Suprapubic skin (tissue), 4 donors: ENCODE measurements around the gene ZNF160. TPM values are rescaled to one million over a fixed set of nuclear protein-coding genes. Genes with fewer than 3 reads are reported as not detected.
A peak's percentile ranks its signal among the peaks of the same experiment; 100 is the strongest.

Source experiments
- DNase-seq, 2 donors: peaks; one replicate each; pipeline ENCODE4 v3.0.0-alpha.2; 2019; ENCODE audit warnings: low spot score in 2 of 2
- H3K27ac ChIP-seq: fragments of 200-600 bp; sonication (generic); one replicate; pipeline ENCODE4 v1.5.1; 2019
- H3K27me3 ChIP-seq: fragments of 200-600 bp; sonication (generic); one replicate; pipeline ENCODE4 v1.5.1; 2019
- H3K36me3 ChIP-seq: fragments of 200-600 bp; sonication (generic); one replicate; pipeline ENCODE4 v1.5.1; 2019
- H3K4me1 ChIP-seq: fragments of 200-600 bp; sonication (generic); one replicate; pipeline ENCODE4 v1.5.1; 2019
- H3K4me3 ChIP-seq: fragments of 200-600 bp; sonication (generic); one replicate; pipeline ENCODE4 v1.5.1; 2019; ENCODE audit warnings: mild to moderate bottlenecking
- H3K9me3 ChIP-seq: fragments of 200-600 bp; sonication (generic); one replicate; pipeline ENCODE4 v1.5.1; 2019
- CTCF ChIP-seq, 2 donors: fragments of 200-600 bp in 1 of 2; fragments of 450-650 bp in 1 of 2; sonication (generic) in 1 of 2; IDR thresholded peaks; one replicate each; pipeline ENCODE4 v1.5.1; 2016 to 2019; ENCODE audit warnings: antibody characterized with exemption in 2 of 2, mild to moderate bottlenecking in 1 of 2, moderate library complexity in 1 of 2
- EP300 ChIP-seq: sonication (generic); formaldehyde crosslinking; IDR thresholded peaks from one replicate; pipeline ENCODE4 v1.6.1; 2017; ENCODE audit warnings: antibody characterized with exemption
- POLR2A ChIP-seq, 2 donors: fragments of 450-650 bp; IDR thresholded peaks; one replicate each; pipeline ENCODE4 v1.6.1; 2017; ENCODE audit warnings: antibody characterized with exemption in 2 of 2, mild to moderate bottlenecking in 2 of 2, moderate library complexity in 2 of 2
- POLR2AphosphoS5 ChIP-seq, 3 donors: sonication (generic); formaldehyde crosslinking; IDR thresholded peaks; one replicate each; pipeline ENCODE4 v1.6.1; 2017; ENCODE audit warnings: antibody characterized with exemption in 3 of 3
- WGBS: methylation state at CpG from one replicate; pipeline ENCODE4 v1.1.5; 2018; 5-methylcytosine and 5-hydroxymethylcytosine counted together
- total RNA-seq, 4 donors: library from RNA; depleted of rRNA; stranded (reverse); fragments of >200 nt; gene quantifications; one replicate each; pipeline ENCODE4 v1.1.0, GENCODE V29; 2016

Gene ZNF160
- total RNA-seq, 4 donors from 2014 or later: 15.2 to 98.3 (median 27.2) TPM

- no peak for DNase-seq
- WGBS: 78% methylated on average over 8 of the region's 8 CpGs
- Histone ChIP-seq H3K27ac (no peak overlapping the region), H3K9me3 (peaks cover 15% of the 10 kb centered on the region), H3K4me1 (no peaks in the 10 kb centered on the region), H3K27me3 (no peaks in the 10 kb centered on the region), H3K36me3 (peaks cover 68% of the 10 kb centered on the region), H3K4me3 (no peak overlapping the region)
- TF ChIP-seq EP300 (no peak), POLR2AphosphoS5 (IDR thresholded peaks at IDR 0.05) (no peak), CTCF (IDR thresholded peaks at IDR 0.05) (no peak)
These were observed 23.8 kb downstream of the ZNF160 start for GRCh38 chr19:53079313-53079924.

DNA sequence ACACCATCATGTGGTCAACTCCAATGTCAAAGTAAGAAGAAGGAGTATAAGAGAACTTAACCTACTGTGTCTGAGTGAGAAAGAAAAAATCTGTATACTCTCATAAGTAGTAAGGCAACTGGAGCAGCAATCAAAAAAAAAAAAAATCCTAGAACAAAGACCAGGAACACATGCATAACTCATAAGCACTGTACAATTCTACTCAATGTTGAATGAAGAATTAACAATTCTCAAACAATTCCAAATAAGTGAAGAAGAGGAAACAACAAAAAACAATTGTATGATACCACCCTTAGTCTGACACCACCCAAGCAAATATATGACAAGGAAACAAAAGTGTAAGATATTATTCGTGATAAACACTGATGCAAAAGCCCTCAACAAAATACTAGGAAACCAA lies 24.6 kb downstream of the ZNF160 start:
- Histone ChIP-seq H3K9me3 (peaks cover 15% of the 10 kb centered on the region), H3K27me3 (no peaks in the 10 kb centered on the region), H3K36me3 (peaks cover 68% of the 10 kb centered on the region), H3K4me3 (no peak overlapping the region), H3K4me1 (no peaks in the 10 kb centered on the region), H3K27ac (no peak overlapping the region)
- TF ChIP-seq POLR2AphosphoS5 (IDR thresholded peaks at IDR 0.05): no peak
- no peak for TF ChIP-seq POLR2A (IDR thresholded peaks at IDR 0.05)
- TF ChIP-seq EP300: no peak
- TF ChIP-seq CTCF (IDR thresholded peaks at IDR 0.05): no peak
- DNase-seq: no peak
- 88% methylated on average over 1 of the region's 1 CpG for WGBS

DNA sequence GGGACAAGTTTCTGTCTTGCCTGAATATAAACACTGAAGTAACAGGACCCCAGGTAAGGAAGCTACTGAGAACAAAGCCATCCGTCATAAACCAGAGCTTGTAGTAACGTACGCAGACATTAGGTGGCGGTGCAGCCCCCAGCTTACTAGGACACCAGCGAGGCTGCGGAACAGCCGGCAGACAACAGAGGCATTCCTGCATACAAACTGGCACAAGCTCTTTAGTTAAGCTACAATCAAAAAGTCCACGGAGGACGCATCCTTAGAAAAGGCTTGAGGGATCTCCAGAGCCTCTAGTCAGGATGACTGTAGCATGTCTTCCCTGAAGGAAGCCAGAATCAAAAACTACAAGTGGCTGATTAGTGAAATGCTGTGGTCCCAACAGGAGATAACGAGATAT lies 26.2 kb downstream of the ZNF160 start:
- H3K9me3 ChIP-seq: peaks cover 21% of the 10 kb centered on the region
- DNase-seq: no peak
- TF ChIP-seq EP300: no peak
- TF ChIP-seq CTCF (IDR thresholded peaks at IDR 0.05): peak in 1 of 2 donors; percentile 15
- H3K36me3 ChIP-seq: peaks cover 69% of the 10 kb centered on the region
- no peak overlapping the region for H3K27ac ChIP-seq
- no peak overlapping the region for H3K4me3 ChIP-seq
- H3K27me3 ChIP-seq: no peaks in the 10 kb centered on the region
- H3K4me1 ChIP-seq: no peaks in the 10 kb centered on the region
- WGBS: 56% methylated on average over 10 of the region's 10 CpGs

- Histone ChIP-seq H3K27me3 (no peaks in the 10 kb centered on the region), H3K9me3 (peaks cover 63% of the 10 kb centered on the region), H3K27ac (no peak overlapping the region), H3K4me3 (no peak overlapping the region), H3K4me1 (no peaks in the 10 kb centered on the region), H3K36me3 (peaks cover 71% of the 10 kb centered on the region)
- no peak for TF ChIP-seq POLR2AphosphoS5 (IDR thresholded peaks at IDR 0.05)
- TF ChIP-seq CTCF (IDR thresholded peaks at IDR 0.05): no peak
- no peak for TF ChIP-seq POLR2A (IDR thresholded peaks at IDR 0.05)
- no peak for TF ChIP-seq EP300
- WGBS: 97% methylated on average over 5 of the region's 5 CpGs
- no peak for DNase-seq
These were observed 34.4 kb downstream of the ZNF160 start for GRCh38 chr19:53068834-53069233.

- no peaks in the 10 kb centered on the region for H3K27me3 ChIP-seq
- WGBS: 99% methylated on average over 4 of the region's 4 CpGs
These were observed 35.0 kb downstream of the ZNF160 start for GRCh38 chr19:53068199-53068598.

More at GRCh38 chr19:53068199-53068598, 35.0 kb downstream of the ZNF160 start:
- no peaks in the 10 kb centered on the region for H3K4me1 ChIP-seq
- H3K9me3 ChIP-seq: peaks cover 67% of the 10 kb centered on the region
- TF ChIP-seq POLR2AphosphoS5 (IDR thresholded peaks at IDR 0.05) (no peak), EP300 (no peak), POLR2A (IDR thresholded peaks at IDR 0.05) (no peak), CTCF (IDR thresholded peaks at IDR 0.05) (no peak)
- DNase-seq: no peak
- no peak overlapping the region for H3K4me3 ChIP-seq
- H3K27ac ChIP-seq: no peak overlapping the region
- H3K36me3 ChIP-seq: peaks cover 65% of the 10 kb centered on the region
